ENCODE measurements around the gene ANKK1. TPM values are rescaled to one million over a fixed set of nuclear protein-coding genes. Genes with fewer than 3 reads are reported as not detected.

ANKK1 gene
- total RNA-seq, 1 experiment from 2014 or later = not detected

Other genes with a start within 250 kb of the ANKK1 start
- 6.9 and 9.9 TPM in 2 replicates for gene TTC12, start 73.2 kb upstream of the ANKK1 start, total RNA-seq (2014; rRNA removed; shearing (Covaris generic))
- gene DRD2, start 87.6 kb downstream of the ANKK1 start, total RNA-seq (2014; rRNA removed; shearing (Covaris generic)) = 0.23 TPM in 1 of 2 replicates, not detected in the other

All from Daoy (cell line).